Caki2 (cell line): Measurements from ENCODE around the gene DENND1A. TPM values are rescaled to one million over a fixed set of nuclear protein-coding genes. Genes with fewer than 3 reads are reported as not detected.
"Not testable (repeated sequence)": the region's sequence is repeated elsewhere in the genome, so short reads cannot be mapped to it uniquely, and the experiment has no call there.

Source experiments
- DNase-seq: peaks from one replicate; pipeline ENCODE4 v3.0.0-alpha.2; 2015; ENCODE audit warnings: low read depth
- in situ Hi-C: cut with HindIII; loops from 2 replicates; pipeline ENCODE4 v1.10.0; 2016; ENCODE audit warnings: low sequenced_read_pairs, low pct_unique_long_range_greater_than_20kb, mixed read lengths
- total RNA-seq: library from RNA; depleted of rRNA; stranded (reverse); fragments of >200 nt; shearing (Covaris generic); gene quantifications from 2 replicates; pipeline ENCODE4 v1.2.3, GENCODE V29; 2014; ENCODE audit warnings: low replicate concordance

Gene DENND1A
- total RNA-seq, 1 experiment from 2014 or later, result 14.0 TPM

- DNase-seq, result no peak
- in situ Hi-C loops, result no loop called here
Measured at GRCh38 chr9:123835821-123836220, 94.1 kb downstream of the DENND1A start.

DNA sequence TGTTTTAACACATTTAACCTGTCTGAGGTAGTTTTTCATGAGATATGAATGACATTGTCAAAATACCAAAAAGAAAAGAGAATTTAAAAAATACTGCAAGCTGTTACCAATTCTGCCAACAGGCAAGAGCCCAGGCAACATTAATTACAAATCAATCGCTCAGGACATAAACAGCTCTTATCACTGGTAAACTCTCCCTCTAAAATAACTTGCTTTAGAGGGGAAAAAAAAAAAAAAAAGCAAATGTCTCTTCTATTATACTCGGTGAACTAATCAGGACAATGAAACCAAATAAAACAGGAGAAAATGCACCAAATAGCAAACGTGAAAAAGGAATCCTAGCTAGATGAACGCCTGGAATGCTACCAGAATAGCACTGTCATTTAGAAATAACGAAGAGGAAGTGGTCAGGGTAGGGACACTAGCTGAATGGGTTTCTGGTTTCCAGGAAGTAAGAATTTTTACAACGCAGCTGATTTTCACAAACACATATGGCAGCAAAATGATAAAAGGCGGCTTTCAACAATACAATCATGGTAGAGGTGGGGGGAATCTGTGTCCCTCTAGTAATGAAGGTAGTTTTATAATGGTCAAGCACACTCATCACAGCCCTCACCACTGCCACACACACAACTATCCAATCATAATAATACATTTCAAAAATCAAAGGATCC is 94.9 kb downstream of the DENND1A start:
- in situ Hi-C loops, result no loop called here
- DNase-seq, result no peak

DNA sequence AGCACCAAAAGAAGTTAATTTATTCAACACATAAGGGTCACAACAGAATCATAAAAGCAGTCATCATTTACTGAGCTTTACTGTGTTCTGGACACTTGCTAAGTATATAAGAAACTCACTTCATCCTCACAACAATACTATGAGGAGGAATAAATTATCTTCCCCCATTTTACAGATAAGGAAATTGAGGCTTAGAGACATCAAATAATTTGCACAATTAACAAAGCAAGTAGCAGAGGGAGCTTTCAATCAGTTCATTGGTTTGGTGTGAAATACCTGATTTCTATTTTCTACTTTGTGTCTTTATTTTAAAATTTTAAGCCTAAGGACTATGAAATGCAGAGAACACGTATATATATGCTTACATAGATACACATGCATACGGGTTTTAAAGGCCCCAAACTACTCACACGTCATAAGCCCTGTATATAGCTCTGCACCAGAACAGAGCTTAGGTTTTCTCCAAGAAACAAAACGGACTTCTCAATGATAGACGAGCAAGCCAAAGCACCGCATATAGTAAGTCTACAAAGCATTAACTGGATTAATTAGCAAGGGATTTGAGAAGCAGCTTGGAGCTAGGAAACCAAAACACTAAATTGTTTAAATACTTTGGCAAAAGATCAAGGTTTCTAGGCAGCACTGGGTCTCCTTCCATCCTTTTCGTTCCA is 95.6 kb downstream of the DENND1A start:
- in situ Hi-C loops, result no loop called here
- no peak for DNase-seq

- no peak for DNase-seq
- in situ Hi-C loops, result no loop called here
Measured at GRCh38 chr9:123832858-123833650, 96.9 kb downstream of the DENND1A start.

DNA sequence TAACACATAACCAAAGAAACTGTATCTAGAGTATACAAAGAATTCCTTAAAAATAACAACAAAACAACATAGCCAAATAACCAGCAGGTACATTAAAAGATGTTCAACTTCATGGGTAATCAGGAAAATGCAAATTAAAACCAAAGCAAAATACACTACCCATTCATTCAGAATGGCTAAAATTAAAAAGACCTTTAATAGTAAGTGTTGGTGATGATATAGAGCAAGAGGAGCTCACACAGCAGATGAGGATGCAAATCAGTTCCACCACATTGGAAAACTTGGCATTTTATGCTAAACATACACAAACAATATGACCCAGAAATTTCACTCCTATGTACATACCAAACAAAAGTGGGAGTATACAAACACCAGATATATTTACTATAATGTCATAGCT is 97.8 kb downstream of the DENND1A start:
- in situ Hi-C loops, result no loop called here
- DNase-seq, result no peak

- peak; percentile 16 for DNase-seq
- in situ Hi-C loops, result no loop called here
Measured at GRCh38 chr9:123828449-123828848, 101.5 kb downstream of the DENND1A start.

GRCh38 chr9:123825342-123826060 is 104.4 kb downstream of the DENND1A start:
- in situ Hi-C loops, result no loop called here
- DNase-seq, result no peak

DNA sequence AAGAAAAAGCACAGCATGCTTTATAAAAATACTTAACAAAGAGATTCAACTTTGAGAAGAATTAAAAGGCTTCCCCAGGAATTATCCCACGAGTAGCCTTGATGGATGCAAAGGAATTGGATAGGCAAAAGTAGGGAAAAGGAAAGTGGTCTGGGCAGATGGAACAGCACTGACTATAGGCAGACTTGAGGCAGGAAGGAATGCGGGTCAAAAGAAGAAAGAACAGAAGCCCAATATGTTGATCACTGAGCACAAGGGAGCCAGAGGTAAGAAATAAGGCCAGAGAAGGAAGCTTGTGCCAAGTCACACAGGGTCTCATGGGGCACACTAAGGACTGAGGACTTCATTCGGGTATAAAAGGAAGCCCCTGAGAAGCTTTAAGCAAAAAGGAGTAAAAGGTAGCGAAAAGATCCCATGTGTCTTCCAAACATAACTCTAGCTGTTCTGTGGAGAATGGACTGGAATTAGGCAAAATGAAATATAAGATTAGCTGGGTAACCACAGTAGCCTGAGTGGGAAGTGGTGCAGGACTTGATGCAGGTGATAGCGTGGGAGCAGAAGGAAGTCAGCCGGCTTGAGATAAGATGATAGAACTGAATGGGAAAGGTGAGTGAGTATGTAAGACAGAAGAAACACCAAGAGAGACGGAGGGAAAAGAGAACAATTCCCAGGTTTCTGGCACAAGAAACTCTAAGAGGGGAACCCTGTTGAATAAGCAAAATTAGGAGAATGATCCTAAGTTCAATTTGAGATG is 106.6 kb downstream of the DENND1A start:
- in situ Hi-C loops, result no loop called here
- DNase-seq, result no peak

- in situ Hi-C loops, result no loop called here
- DNase-seq, result no peak
Measured at GRCh38 chr9:123821619-123822018, 108.3 kb downstream of the DENND1A start.

GRCh38 chr9:123820139-123820538 is 109.8 kb downstream of the DENND1A start:
- no peak for DNase-seq
- in situ Hi-C loops, result no loop called here

GRCh38 chr9:123816817-123817472 is 113.0 kb downstream of the DENND1A start:
- in situ Hi-C loops, result no loop called here
- DNase-seq, result no peak

GRCh38 chr9:123815856-123816255 is 114.1 kb downstream of the DENND1A start:
- in situ Hi-C loops, DNase-seq: not testable (repeated sequence)

GRCh38 chr9:123814496-123814895 is 115.4 kb downstream of the DENND1A start:
- in situ Hi-C loops, result no loop called here
- no peak for DNase-seq

GRCh38 chr9:123812984-123813383 is 116.9 kb downstream of the DENND1A start:
- in situ Hi-C loops, result no loop called here
- no peak for DNase-seq

DNA sequence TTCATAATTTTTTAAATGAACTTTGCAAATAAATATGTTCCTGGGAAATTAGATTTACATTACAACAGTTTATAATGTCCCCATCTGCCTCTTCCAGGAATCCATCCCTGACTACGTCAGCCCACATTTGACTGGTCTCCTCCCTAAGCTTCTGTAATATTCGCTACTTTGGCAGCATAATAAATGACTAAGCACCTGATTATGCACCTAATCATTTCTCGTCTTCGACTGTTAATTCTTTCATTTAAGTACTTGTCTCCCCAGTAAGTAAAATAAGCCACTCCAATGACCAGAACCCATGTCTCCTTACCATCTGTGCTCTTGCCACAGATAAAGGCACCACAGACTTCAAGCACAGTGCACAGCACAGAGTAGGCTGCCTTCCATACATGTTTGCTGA is 122.7 kb downstream of the DENND1A start:
- in situ Hi-C loops, result no loop called here
- DNase-seq, result no peak

DNA sequence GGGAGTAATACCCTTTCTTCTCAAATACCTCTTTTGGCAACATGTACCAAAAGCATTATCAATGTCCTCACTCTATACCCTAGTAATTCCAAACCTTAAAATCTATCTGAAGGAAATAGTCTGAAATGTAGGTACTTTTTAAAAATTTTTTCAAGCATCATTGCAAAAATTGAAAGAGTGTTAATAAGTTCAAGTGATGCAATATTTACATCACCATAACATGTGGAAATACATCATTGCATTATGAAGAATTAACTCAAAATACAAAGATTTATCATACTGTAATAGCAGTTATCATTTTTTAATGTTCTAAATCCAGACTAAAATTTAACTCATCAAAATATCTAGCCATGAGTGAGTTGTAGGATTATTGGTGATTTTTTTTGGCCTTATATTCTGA is 123.1 kb downstream of the DENND1A start:
- in situ Hi-C loops, result no loop called here
- no peak for DNase-seq

DNA sequence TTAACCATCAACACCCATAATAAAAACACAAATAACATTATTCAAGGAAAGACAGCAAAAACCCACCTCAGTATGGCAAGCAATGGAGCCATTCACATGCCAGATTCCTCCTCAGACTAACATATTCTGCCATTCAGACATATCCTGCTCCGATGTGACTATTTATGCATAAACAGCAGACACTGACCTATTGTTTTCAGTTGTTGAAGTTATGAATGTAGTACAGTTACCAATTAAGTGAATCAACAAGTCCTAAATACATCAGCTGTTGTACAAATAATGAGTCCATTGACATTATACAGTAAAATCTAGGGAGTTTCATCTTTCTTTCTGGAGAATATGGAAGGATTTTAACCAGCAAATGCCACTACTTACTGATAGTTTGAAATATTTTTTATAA is 131.7 kb downstream of the DENND1A start:
- DNase-seq, result no peak
- in situ Hi-C loops, result no loop called here
